ENCODE data around the gene HBB.

DNA sequence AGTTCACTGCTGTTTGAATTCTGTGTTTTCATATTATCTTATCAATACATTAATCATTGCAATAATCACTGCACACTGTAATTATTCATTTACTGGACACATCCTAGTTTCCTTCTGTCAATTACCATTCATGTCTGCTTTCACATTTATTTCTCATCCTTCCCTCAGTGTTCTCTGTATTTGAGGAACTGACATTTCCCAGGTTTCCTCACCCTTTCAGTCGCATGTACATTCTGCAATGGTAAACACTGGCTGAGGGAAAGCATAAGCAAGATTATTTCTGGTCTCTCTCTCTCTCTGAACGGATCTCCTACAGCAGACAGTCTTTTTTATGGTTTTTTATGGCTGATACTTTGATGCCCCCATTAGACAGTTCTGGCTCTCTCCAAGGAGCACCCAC is 11.6 kb upstream of the HBB start:
- no peak for TF ChIP-seq CTCF (IDR thresholded peaks at IDR 0.05)
- no peak for TF ChIP-seq POLR2A (IDR thresholded peaks at IDR 0.05)
- no peak for TF ChIP-seq EP300 (IDR thresholded peaks at IDR 0.05)

Measured in upper lobe of left lung (tissue), 4 donors.